WTC11 (cell line): ENCODE data around the gene PNPLA6.

Experiments
- CREM ChIP-seq: sonication (generic); formaldehyde crosslinking; IDR thresholded peaks from 2 replicates; pipeline ENCODE4 v1.8.1; 2022; ENCODE audit warnings: mild to moderate bottlenecking, missing genetic modification reagents, moderate library complexity
- ESRRA ChIP-seq: sonication (generic); formaldehyde crosslinking; IDR thresholded peaks from 2 replicates; pipeline ENCODE4 v1.8.1; 2022; ENCODE audit warnings: mild to moderate bottlenecking, missing genetic modification reagents, borderline replicate concordance
- ETV6 ChIP-seq: sonication (generic); formaldehyde crosslinking; IDR thresholded peaks from 2 replicates; pipeline ENCODE4 v1.8.1; 2022; ENCODE audit warnings: mild to moderate bottlenecking, missing genetic modification reagents
- FOXK1 ChIP-seq: sonication (generic); formaldehyde crosslinking; IDR thresholded peaks from 2 replicates; pipeline ENCODE4 v1.8.0; 2022; ENCODE audit warnings: mild to moderate bottlenecking, moderate library complexity, missing genetic modification reagents
- GABPB1 ChIP-seq: sonication (generic); formaldehyde crosslinking; IDR thresholded peaks from 2 replicates; pipeline ENCODE4 v1.8.1; 2023; ENCODE audit warnings: mild to moderate bottlenecking, missing genetic modification reagents
- JUN ChIP-seq: sonication (generic); formaldehyde crosslinking; IDR thresholded peaks from 2 replicates; pipeline ENCODE4 v1.8.0; 2023; ENCODE audit warnings: mild to moderate bottlenecking, missing genetic modification reagents
- NFE2L1 ChIP-seq: sonication (generic); formaldehyde crosslinking; IDR thresholded peaks from 2 replicates; pipeline ENCODE4 v1.8.1; 2023; ENCODE audit warnings: missing genetic modification reagents
- SP1 ChIP-seq: sonication (generic); formaldehyde crosslinking; conservative IDR thresholded peaks from 2 replicates; pipeline ENCODE4 v1.8.1; 2022; ENCODE audit warnings: missing genetic modification reagents
- ZBTB21 ChIP-seq: sonication (generic); formaldehyde crosslinking; IDR thresholded peaks from 2 replicates; pipeline ENCODE4 v1.8.1; 2023; ENCODE audit warnings: mild to moderate bottlenecking, missing genetic modification reagents, borderline replicate concordance
- TF ChIP-seq, protein P1 (sequence below): sonication (generic); formaldehyde crosslinking; conservative IDR thresholded peaks from 2 replicates; pipeline ENCODE4 v1.8.1; 2022; ENCODE audit warnings: mild to moderate bottlenecking, missing genetic modification reagents
- TF ChIP-seq, protein P2 (sequence below): fragments of 200-600 bp; IDR thresholded peaks from 2 replicates; pipeline ENCODE4 v1.8.0; 2022; ENCODE audit warnings: antibody characterized with exemption
- TF ChIP-seq, protein P3 (sequence below): sonication (generic); formaldehyde crosslinking; IDR thresholded peaks from 2 replicates; pipeline ENCODE4 v1.8.0; 2022; ENCODE audit warnings: mild to moderate bottlenecking, missing genetic modification reagents

DNA sequence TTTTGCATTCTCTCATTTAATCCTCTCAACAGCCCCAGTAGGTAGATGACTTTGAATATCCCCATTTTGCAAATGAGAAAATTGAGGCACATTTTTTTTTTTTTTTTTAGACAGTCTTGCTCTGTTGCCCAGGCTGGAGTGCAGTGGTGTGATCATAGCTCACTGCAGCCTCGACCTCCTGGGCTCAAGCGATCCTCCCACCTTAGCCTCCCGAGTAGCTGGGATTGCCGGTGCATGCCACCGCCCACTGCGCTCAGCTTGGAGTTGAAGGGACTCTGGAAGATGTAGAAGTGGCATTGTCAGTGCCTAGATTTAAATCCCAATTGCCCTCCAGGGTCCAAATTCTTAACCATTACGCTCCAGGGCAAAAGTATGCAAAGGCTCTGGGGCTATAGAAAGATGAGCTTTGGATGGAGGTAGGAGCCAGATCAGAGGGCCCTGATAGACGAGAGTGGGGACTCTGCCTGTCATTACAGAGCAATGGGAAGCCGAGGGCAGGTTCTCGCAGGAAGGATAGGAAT, 13.9 kb upstream of the PNPLA6 start:
- TF ChIP-seq, protein P1, sequence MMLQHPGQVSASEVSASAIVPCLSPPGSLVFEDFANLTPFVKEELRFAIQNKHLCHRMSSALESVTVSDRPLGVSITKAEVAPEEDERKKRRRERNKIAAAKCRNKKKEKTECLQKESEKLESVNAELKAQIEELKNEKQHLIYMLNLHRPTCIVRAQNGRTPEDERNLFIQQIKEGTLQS, result no peak
- TF ChIP-seq NFE2L1 (CRISPR knock-in tag) (no peak), JUN (no peak), ESRRA (CRISPR knock-in tag) (no peak), CREM (CRISPR knock-in tag) (no peak), ETV6 (no peak), ZBTB21 (CRISPR knock-in tag) (no peak), SP1 (CRISPR knock-in tag) (no peak), GABPB1 (no peak), FOXK1 (no peak)
- TF ChIP-seq, protein P2, sequence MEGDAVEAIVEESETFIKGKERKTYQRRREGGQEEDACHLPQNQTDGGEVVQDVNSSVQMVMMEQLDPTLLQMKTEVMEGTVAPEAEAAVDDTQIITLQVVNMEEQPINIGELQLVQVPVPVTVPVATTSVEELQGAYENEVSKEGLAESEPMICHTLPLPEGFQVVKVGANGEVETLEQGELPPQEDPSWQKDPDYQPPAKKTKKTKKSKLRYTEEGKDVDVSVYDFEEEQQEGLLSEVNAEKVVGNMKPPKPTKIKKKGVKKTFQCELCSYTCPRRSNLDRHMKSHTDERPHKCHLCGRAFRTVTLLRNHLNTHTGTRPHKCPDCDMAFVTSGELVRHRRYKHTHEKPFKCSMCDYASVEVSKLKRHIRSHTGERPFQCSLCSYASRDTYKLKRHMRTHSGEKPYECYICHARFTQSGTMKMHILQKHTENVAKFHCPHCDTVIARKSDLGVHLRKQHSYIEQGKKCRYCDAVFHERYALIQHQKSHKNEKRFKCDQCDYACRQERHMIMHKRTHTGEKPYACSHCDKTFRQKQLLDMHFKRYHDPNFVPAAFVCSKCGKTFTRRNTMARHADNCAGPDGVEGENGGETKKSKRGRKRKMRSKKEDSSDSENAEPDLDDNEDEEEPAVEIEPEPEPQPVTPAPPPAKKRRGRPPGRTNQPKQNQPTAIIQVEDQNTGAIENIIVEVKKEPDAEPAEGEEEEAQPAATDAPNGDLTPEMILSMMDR, result no peak
- TF ChIP-seq, protein P3, sequence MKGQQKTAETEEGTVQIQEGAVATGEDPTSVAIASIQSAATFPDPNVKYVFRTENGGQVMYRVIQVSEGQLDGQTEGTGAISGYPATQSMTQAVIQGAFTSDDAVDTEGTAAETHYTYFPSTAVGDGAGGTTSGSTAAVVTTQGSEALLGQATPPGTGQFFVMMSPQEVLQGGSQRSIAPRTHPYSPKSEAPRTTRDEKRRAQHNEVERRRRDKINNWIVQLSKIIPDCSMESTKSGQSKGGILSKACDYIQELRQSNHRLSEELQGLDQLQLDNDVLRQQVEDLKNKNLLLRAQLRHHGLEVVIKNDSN (CRISPR knock-in tag), result no peak
